Osteoblast (primary cell): ENCODE results near the gene LCN9. TPM values are rescaled to one million over a fixed set of nuclear protein-coding genes. Genes with fewer than 3 reads are reported as not detected.

Source experiments
- total RNA-seq: library from RNA; depleted of rRNA; stranded (reverse); fragments of >200 nt; gene quantifications from 2 replicates; pipeline ENCODE4 v1.2.3, GENCODE V29; 2012

Gene LCN9
- total RNA-seq, 1 donor, result not detected

Other genes with a start within 250 kb of the LCN9 start
- 9.4 and 10.5 TPM in 2 replicates for gene PPP1R26, start 183.5 kb upstream of the LCN9 start, total RNA-seq
- gene MRPS2, start 162.6 kb upstream of the LCN9 start, total RNA-seq, result 13.0 and 18.3 TPM in 2 replicates
- not detected in 2 replicates for gene LCN1, start 141.9 kb upstream of the LCN9 start, total RNA-seq
- gene OBP2A, start 117.2 kb upstream of the LCN9 start, total RNA-seq, result not detected in 2 replicates
- gene PAEP, start 101.6 kb upstream of the LCN9 start, total RNA-seq, result not detected in 2 replicates
- not detected in 2 replicates for gene GLT6D1, start 23.8 kb upstream of the LCN9 start, total RNA-seq
- not detected in 2 replicates for gene SOHLH1, start 36.2 kb downstream of the LCN9 start, total RNA-seq
- gene KCNT1, start 38.9 kb downstream of the LCN9 start, total RNA-seq, result not detected in 2 replicates
- gene CAMSAP1, start 244.2 kb downstream of the LCN9 start, total RNA-seq, result 22.1 and 26.1 TPM in 2 replicates